DMS79 treated with DMSO at 0.1 percent for 48 hours (cell line): Measurements from ENCODE around the gene TRAK1.

Source experiments
- DNase-seq: peaks from one replicate; lab custom pipeline; 2025; lab: John Stamatoyannopoulos, UW

TRAK1 gene

DNA sequence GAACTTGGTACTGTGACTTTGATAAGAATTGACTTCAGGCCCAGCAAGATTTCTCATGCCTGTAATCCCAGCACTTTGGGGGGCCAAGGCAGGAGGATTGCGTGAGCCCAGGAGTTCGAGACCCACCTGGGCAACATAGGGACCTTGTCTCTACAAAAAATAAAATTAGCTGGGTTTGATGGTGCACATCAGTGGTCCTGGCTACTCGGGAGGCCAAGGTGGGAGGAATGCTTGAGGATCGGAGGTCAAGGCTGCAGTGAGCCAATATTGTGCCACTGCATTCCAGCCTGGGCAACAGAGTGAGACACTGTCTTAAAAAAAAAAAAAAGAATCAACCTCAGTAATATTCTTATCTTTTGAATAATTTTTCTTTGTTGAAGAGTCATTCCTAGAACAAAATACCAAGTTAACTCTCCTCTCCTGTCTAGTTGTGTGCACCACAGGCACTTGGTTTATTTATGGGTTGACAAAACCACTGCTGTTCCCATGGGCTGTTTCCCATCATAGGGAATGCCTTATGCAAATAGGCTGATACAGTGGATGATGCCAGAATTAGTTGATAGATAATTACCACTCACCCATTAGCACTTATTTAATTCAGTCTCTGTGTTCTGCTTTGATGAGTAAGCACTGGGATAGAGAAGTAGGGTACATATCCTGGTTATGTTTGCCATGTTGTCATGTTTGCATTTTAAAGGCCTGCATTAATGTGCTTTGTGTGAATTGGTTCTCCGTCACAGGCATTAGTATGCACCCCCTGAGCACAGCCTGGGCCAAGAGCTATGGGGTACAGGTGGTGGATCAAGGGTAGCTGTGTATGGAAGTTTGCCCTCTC is 32.9 kb downstream of the TRAK1 start:
- DNase-seq: no peak

DNA sequence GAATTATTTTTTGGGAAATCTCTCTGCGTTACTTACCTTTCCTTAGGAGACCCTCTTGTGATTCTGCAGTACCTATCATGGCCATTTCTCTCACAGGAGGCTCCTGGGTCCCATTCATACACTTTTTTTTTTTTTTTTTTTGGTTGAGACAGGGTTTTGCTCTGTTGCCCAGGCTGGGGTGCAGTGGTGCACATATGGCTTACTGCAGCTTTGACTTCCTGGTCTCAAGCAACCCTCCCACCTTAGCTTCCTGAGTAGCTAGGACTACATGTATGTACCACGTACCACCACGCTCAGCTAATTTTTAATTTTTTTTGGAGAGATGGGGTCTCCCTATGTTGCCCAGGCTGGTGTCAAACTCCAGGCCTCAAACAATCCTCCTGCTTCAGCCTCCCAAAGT is 36.1 kb downstream of the TRAK1 start:
- no peak for DNase-seq

DNA sequence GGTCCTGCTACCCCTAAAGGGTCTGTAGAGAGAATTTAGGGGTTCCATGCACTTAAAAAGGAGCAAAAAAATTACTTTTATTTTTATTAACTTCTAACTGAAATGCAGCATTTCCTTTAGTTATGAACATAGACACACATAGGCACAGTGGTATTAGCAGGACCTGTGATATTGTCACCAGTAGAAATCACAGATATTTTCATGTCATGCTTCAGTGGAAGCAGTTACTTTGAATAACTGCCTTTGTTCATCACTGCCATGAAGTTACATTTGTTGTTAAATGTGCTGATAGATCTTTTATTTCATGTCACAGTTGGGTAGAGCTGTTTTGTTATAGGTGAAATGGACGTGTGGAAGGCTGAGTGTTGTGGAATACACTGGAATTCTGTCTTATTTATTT is 37.4 kb downstream of the TRAK1 start:
- no peak for DNase-seq

DNA sequence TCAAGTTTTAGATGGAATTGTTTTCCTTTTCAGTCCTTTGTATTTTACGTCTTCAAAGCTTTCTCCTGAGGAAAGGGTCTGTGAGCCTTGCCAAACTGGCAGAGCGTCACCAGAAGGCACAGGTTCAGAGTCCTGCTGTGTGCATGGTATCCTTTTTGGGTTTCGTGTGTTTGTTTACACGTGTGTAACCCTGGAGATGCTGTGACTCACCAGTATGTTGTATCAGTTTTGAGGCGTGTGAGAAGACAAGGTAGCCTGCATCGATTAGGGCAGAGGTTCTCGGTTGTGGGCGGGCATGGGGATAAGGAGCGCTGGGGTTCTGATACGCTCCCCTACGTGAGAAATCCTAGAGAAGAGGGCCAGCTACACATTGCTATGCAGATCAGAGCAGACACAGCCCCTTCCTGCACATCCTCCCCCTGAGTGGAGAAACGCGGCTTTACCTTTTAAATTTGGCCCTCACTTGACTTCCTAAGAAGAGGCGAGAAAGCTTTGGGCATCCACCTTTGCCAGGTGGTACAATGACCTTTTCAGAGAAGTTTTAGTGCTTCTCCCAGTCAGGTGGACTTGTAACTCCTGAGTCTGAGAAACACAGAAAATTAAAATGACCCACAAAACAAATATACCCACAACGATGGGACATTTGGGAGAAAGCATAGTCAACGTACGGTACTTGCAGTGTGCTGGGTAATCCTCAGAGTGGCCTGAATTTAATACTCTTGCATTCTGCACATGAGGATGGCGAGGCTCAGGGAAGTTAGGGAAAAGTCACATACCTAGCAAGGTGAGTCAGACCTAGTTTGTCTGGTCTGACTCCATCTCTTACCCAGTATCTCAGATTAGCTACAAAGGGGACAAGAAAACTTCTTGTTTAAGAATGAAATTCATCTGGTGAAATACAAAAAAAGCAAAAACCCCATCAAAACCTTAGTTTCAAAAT is 38.1 kb downstream of the TRAK1 start:
- DNase-seq: no peak

DNA sequence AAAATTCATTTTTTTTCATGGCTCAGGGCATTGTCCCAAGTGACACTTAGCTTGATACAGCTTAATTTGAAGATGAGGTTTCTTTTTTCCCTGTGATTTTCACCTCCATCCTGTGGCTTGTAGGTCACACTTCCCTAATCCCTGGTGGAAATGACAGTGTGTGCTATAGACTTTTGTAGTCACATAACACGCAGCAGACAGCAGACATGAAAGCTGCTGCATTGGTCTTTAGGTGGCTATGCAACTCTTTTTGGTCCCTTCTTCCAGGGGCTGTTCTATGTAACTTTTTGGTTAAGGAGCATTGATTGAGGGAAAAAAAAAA is 38.8 kb downstream of the TRAK1 start:
- no peak for DNase-seq

DNA sequence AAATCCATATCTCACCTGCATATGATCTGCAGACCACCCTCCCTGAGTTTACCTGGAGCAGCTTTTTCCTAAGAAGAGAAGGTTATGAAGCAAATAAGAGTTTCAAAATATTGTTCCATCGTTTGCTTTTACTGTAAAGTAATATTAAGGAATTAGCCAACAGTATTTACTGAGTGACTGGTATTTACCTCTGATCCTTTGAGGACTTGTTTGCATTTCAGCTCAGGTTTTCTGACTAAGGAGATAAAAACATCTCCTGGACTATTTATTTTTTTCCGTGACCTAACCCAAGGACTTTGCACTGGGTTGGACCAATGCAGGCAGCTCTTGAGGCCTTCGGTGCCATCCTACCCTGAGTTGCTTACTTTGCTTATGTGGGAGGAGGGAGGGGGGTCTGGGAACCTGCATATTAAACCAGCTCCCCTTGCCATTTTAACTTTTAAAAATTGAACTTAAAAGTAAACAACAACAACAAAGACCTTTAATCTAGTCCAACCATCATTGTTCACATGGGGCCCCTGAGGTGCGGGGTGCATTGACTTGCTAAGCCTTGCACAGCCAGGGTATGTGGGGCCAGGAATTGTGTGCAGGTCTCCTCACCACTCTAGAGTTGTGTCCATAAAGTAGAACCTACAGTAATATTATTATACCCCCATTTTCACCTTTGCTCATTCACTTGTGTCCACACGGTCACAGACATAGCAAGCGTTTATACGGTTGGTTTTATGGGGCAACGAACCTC is 39.3 kb downstream of the TRAK1 start:
- DNase-seq: no peak

DNA sequence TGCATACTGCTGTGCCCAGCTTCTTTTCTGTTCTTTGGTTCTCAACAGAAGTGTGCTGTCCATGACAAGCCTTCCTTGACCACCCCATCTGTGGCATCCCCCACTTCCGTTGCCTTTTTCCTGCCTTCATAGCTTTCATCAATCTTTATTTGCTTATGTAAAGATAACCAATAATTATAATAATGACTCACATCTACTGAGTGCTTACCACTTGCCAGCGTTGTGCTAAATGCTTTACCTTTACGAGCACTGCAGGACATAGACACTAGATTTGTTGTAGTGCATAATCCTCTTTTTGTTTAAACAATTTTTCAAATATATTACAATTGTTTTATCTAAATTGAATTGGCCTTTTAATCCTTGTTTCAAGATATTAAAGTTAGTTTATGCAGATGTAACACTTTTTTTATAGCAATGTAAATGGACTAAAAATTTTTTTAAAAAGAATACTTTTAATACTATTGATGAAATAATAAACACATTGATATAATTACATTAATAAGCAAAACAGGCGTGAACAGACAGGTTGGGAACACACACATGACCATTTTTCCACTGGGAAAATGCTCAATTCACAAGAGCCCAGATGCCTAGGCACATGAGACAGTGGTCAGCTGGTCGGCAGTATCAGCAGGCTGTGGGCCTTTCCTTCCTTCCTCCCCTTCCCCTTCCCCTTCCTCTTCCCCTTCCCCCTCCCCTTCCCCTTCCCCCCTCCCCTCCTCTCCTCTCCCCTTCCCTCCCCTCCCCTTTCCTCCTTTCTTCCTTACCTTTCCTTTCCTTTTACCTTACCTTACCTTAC is 42.5 kb downstream of the TRAK1 start:
- DNase-seq: no peak

DNA sequence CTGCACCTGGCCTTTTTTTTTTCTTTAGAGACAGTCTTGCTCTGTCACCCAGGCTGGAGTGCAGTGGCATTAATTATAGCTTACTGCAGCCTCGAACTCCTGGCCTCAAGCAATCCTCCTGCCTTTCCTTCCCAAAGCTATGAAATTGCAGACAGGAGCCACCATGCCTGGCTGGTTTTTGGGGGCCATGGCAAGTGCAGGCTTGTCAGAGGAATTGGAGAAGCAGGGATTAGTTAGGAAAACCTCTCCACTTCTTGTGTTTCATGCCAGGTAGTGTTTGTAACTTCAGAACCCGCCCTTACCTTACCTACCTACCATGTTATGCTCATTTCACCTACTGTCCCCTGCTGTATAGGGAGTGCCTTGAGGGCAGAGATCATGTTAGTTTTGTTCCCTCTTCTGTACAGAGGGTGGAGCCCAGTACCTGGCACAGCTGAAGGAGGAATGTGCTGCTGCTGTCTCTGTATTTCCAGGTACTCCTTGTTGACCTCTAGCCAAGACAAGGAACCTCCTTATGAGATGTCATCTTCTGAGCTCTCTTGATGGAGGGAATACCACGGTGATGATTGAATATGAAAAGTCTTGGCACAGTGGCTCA is 43.8 kb downstream of the TRAK1 start:
- no peak for DNase-seq

DNA sequence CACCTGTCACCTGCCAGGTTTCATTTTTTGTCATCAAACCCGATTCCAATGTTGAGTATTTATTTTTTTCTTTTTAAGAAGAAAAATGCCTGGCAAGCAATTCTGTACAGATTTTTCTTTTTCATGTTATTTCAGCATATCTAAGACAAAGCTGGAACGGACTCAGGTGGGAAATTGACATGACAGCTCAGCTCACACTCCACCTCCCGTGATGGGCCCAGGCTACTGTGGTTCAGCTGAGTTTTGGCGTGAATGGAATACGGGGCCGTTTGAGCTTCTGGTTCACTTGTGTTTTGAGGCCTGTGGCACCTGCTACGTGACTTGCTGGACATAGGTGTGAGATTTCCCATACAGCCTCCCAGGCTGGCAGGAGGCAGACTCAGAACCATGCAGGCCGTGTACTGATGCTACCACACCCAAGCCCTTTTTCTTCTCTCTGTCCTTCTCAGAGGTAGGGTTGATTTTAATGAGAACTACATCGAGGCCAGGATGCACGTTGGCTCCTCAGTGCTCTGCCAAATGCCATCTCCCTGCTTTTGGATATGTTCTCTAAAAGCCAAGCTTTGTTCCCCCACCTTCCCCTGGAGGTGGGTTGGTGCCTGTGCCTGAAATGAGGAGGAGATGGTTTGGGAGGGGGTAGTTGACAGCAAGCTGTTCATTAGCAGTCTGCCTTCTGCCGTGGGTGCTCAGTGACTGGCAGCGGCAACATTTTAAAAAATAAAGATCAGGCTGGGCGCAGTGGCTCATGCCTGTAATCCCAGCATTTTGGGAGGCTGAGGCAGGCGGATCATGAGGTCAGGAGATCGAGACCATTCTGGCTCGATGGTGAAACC is 48.7 kb downstream of the TRAK1 start:
- DNase-seq: no peak

DNA sequence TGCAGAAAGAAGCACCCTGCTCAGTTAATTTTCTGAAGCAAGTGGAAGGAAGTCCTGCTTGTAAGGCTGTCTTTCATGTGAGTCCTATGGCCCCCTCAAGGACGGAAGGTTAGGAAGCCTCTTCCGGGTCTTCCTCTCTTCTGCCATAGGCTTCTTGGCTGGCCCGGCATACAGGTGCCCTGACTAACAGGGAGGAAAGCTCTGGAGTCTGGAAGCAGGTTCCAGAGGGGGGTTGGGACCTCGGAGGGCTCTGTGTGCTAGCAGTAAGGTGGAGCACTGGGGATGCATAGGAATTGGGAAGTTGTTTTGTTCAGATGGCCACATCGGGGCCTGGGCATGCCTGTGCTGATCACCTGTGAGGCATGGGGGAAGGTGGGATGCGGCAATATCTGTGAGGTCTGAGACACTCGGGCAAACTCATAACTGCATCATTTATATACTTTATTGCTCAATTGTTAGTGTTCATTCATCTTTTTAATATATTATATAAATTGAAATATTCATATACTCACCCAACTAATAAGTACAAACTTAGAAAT is 49.6 kb downstream of the TRAK1 start:
- DNase-seq: no peak

DNA sequence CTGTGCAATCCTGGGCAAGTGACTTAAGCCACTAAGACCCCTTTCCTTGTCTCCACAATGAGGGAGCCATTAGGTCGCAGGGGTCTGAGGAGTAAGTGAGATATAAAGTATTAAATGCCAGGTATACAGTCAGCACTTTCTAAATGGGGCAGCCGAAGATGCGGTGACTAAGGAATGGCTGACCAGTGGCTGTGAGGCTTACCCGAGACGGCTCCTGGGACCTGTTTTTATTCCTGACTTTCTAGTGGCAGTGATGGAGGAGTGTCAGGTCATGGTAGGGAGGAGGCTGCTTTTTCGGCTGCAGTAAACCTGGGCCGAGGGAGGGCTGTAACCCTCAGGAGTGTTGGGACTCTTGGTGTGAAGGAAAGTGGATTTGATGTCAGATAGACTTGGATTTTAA is 52.3 kb downstream of the TRAK1 start:
- no peak for DNase-seq

DNA sequence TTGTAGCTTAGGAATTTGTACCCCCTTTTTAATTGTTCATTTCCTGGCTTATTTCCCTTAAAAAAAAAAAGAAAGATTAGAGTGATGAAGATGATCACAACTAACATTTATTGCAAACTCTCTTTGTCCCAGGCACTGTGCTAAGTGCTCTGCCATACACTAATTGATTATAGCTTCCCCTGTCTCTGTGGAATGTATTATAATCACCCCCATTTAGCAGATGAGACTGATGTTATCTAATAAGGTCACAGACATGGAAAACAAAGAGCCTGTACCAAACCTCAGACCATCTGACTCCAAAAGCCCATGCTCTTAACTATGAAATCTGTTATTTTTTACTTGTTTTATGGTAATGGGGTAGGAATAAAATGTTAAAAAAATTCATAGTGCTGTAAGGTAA is 53.1 kb downstream of the TRAK1 start:
- no peak for DNase-seq

DNA sequence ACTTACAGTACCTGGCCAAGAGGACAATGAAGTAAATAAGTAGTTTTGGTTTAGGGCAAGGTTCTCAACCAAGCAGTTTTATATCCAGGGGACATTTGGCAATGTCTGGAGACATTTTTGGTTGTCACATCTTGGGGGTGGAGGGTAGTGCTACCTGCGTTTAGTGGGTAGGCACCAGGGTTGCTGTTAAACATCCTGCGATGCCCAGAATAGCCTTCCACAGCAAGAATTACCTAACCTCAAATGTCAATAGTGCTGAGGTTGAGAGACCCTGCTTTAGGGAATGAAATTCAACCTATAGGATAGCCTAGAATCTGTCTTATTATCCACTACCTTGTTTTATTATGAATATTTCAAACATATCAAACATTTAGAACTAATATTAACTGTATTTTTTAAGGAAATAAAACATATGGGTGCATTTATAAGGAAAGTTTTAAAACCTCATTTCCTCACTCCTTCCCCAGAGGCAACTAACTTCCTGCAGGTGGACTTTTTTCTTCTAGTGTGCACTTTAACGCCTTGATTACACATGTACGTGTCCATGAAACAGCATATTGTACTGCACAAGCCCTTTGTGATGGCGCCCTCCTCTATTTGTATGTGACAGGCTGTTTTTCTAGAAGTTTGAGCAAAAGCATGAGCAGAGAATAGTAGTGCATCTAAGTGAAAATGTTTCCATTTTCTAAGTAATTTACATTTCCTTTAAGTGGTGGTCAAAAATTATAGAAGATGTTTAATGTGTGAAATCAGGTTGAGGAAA is 57.1 kb downstream of the TRAK1 start:
- no peak for DNase-seq

DNA sequence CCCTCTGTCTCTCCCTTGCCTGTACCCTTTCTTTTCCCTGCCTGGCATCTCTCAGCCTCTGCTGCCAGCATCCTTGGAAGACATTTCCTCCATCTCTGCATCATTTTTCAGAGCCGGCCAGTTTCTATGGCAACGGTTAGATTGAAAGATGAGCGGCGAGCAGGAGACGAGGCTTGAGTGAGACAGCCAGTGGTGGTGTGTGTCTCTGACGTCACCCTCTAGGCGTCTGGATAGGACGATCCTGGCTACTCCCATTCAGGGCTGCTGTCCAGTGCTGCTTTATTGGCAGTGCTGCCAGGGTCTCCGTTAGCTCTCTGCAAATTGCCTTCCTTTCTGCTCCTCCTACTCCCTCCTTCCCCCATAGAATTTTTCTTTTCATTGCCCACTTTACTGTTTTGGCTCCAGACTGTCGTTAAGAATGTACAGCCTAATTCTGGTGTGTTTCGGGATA is 57.9 kb downstream of the TRAK1 start:
- DNase-seq: no peak

DNA sequence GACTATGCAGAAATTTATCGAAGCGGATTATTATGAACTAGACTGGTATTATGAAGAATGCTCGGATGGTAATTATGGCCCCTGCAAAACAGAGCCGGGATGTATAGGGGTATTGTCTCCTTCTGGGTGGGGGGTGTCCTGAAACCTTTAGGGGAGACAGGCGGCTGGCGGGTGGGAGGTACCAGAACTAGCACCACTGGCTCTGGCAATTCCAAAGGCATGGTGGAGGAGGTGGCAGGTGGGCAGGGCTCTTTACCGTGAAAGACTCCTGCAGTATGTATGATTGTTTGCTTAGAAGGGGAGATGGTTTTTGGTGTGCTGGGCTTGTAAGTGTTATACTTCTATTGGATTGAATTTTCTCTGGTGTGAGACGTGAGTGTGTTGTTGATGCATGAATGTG is 58.4 kb downstream of the TRAK1 start:
- no peak for DNase-seq

DNA sequence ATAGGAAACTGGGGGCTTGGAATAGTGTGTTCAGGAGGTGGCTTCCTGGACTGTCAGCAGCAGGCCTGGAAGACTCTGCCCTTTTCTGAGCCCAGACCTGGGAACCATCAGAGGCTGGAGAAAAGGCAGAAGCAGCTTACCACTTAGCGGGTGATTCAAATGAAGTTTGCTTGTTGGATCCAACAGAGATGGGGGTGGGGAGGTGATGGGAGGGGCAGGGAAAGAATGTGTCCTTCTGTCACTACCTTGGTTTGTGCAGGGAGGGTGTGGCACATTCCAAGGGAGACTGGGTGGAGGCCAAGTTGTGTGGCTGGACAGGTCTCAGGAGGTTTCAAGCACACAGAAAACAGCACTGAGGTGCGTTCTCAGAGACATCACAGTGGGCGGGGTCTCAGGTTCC is 58.8 kb downstream of the TRAK1 start:
- DNase-seq: no peak

DNA sequence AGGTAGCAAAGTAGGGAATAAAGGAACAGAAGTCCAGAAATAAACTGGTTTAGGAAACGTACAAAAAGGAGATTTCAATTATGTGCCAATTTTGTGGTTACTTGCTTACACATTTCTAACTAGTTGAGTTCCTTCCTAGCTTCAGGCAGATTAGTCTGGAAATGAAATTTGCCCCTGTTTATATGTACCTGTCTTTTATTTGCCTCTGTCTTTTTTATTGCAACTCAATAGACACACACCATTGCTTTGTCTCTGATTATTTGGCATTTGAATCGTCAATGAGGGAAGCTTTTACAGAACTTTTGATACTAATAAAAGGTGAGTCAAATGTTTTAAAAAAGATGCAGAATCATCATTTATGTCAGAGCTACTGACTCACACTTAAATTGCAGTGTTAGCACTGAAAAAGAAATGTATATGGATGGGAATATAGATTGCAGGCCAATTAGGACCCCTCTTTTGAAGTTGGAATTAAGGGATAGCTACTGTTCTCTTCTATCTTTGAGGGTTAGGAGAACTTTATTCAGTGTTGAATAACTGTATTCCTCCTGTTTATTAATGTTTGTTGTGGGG is 60.5 kb downstream of the TRAK1 start:
- no peak for DNase-seq

DNA sequence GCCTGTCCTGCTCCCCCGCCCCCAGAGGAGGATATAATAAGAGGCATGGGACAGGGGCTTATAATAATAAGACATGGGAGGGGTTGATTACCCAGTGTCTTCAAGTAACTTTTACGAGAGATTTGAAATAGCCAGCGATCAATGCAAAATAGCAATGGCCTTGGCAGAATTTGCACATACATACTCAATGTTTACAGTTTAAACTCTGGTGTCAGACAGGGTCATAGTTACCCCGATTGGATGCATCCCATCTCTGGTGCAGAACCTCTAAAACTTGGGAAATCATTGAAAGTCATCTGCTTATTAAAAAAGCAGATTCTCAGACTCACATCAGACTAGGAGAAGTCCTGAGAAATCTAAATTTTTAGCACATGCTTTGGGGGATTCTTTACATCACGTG is 61.0 kb downstream of the TRAK1 start:
- DNase-seq: no peak

DNA sequence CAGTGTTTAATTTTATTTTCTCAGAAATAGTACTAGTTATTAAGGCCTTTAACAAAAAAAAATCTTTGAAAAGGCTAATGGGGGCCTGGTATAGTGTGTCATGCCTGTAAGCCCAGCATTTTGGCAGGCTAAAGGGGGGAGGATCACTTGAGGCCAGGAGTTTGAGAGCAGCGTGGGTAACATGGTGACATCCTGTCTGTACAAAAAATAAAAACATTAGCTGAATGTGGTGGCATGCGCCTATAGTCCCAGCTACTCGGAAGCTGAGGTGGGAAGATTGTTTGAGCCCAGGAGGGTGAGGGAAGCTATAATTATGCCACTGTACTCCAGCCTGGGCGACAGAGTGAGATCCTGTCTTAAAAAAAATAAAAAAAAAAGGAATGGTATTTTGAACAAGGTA is 61.9 kb downstream of the TRAK1 start:
- DNase-seq: no peak
